ENCODE results near the gene PLCB4.

GRCh38 chr20:9508240-9508661 is 439.4 kb downstream of the PLCB4 start:
- no peak for TF ChIP-seq CTCF (IDR thresholded peaks at IDR 0.05 in 4 of 5, conservative IDR thresholded peaks at IDR 0.05 in 1 of 5)
- TF ChIP-seq POLR2A (IDR thresholded peaks at IDR 0.05): no peak

Measured in gastrocnemius medialis (tissue), 4 donors.